Prostate gland (tissue), 2 donors: ENCODE data around the gene METRNL. TPM values are rescaled to one million over a fixed set of nuclear protein-coding genes. Genes with fewer than 3 reads are reported as not detected.

ENCODE experiments used
- DNase-seq: peaks from one replicate; pipeline ENCODE4 v3.0.0-alpha.2; 2019; ENCODE audit warnings: low spot score
- H3K27ac ChIP-seq, 2 donors: fragments of 200-600 bp; sonication (generic); 2 replicates each; pipeline ENCODE4 v1.5.1; 2017 to 2019
- H3K27me3 ChIP-seq: fragments of 200-600 bp; sonication (generic); replicated peaks from 2 replicates; pipeline ENCODE4 v1.5.1; 2019; ENCODE audit not compliant: insufficient read depth
- H3K36me3 ChIP-seq, 2 donors: fragments of 200-600 bp; sonication (generic); 1 replicate in 1 of 2; 2 replicates in 1 of 2; pipeline versions ENCODE4 v1.5.1 to v1.8.1; 2017 to 2019
- H3K4me1 ChIP-seq: fragments of 200-600 bp; sonication (generic); replicated peaks from 2 replicates; pipeline ENCODE4 v1.5.1; 2019
- H3K4me3 ChIP-seq, 2 donors: fragments of 200-600 bp; sonication (generic); 2 replicates each; pipeline ENCODE4 v1.5.1; 2017 to 2019
- H3K9me3 ChIP-seq: fragments of 200-600 bp; sonication (generic); 2 replicates; pipeline ENCODE4 v1.5.1; 2017
- POLR2A ChIP-seq: fragments of 450-650 bp; IDR thresholded peaks from one replicate; pipeline ENCODE4 v1.6.1; 2016; ENCODE audit warnings: antibody characterized with exemption, mild to moderate bottlenecking
- POLR2AphosphoS5 ChIP-seq: sonication (generic); formaldehyde crosslinking; IDR thresholded peaks from one replicate; pipeline ENCODE4 v1.6.1; 2017; ENCODE audit warnings: antibody characterized with exemption
- WGBS: methylation state at CpG from one replicate; pipeline ENCODE4 v1.1.5; 2018; 5-methylcytosine and 5-hydroxymethylcytosine counted together
- intact Hi-C: fragments of 100-400 bp; cut with DNase I; formaldehyde crosslinking; loops from one replicate; pipeline ENCODE4 v1.14.2; 2022
- total RNA-seq, 2 donors: library from RNA; depleted of rRNA; stranded (reverse); fragments of >200 nt; gene quantifications; one replicate each; pipeline ENCODE4 v1.1.0, GENCODE V29; 2016
- TF ChIP-seq, protein P1 (sequence below), 4 experiments: fragments of 200-600 bp in 2 of 4; fragments of 450-650 bp in 2 of 4; sonication (generic) in 2 of 4; IDR thresholded peaks; 1 replicate in 3 of 4; 2 replicates in 1 of 4; pipeline ENCODE4 v1.5.1; 2016 to 2019; ENCODE audit warnings: antibody characterized with exemption in 4 of 4, mild to moderate bottlenecking in 2 of 4, moderate library complexity in 2 of 4

METRNL gene
- total RNA-seq, 2 donors from 2014 or later: 22.4 to 59.4 TPM

DNA sequence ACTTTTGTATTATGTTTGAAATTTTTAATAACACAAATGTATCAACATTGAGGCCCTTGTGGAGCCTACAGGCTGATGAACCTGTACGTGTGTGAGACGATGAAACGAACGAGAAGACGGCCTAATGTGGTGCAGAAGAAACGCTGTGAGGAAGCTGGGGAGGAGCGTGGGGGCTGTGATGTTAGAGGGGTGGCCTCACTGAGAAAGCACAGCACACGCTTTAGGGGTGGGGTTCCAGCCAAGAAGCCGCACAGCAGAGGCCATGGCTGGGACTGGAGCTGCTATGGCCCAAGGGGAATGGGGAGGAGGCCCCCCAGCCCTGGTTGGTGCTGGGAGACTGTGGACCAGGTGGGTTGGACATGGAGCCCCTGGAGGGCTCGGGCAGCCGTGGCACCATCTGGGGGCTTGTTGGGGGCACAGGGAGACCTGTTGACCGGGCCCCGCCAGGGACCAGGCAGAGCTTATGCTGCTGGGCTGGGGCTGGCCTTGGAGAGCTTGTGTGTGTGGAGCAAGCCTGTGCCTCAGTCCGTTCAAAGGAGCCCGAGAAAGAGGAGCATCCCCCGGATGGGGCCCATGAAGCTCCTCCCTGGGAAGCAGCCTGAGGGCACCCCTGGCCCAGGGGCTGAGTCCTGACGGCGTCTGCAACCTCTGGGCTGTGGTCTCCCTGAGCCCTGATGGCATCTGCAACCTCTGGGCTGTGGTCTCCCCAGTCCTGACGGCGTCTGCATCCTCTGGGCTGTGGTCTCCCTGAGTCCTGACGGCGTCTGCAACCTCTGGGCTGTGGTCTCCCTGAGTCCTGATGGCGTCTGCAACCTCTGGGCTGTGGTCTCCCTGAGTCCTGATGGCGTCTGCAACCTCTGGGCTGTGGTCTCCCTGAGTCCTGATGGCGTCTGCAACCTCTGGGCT is 44.7 kb downstream of the METRNL start:
- 87% methylated on average over 25 of the region's 25 CpGs for WGBS
- no peaks in the 10 kb centered on the region for H3K9me3 ChIP-seq
- H3K27me3 ChIP-seq: peaks cover 3% of the 10 kb centered on the region
- no peak for TF ChIP-seq POLR2AphosphoS5
- TF ChIP-seq, protein P1, sequence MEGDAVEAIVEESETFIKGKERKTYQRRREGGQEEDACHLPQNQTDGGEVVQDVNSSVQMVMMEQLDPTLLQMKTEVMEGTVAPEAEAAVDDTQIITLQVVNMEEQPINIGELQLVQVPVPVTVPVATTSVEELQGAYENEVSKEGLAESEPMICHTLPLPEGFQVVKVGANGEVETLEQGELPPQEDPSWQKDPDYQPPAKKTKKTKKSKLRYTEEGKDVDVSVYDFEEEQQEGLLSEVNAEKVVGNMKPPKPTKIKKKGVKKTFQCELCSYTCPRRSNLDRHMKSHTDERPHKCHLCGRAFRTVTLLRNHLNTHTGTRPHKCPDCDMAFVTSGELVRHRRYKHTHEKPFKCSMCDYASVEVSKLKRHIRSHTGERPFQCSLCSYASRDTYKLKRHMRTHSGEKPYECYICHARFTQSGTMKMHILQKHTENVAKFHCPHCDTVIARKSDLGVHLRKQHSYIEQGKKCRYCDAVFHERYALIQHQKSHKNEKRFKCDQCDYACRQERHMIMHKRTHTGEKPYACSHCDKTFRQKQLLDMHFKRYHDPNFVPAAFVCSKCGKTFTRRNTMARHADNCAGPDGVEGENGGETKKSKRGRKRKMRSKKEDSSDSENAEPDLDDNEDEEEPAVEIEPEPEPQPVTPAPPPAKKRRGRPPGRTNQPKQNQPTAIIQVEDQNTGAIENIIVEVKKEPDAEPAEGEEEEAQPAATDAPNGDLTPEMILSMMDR (IDR thresholded peaks at IDR 0.05): no peak
- TF ChIP-seq POLR2A: no peak
- H3K27ac ChIP-seq: no peak overlapping the region
- DNase-seq: no peak
- H3K4me3 ChIP-seq: no peak overlapping the region
- H3K36me3 ChIP-seq: no peaks in the 10 kb centered on the region
- intact Hi-C loops: no loop called here
- no peaks in the 10 kb centered on the region for H3K4me1 ChIP-seq

GRCh38 chr17:83124871-83125514 is 45.6 kb downstream of the METRNL start:
- intact Hi-C loops: no loop called here
- TF ChIP-seq POLR2A (no peak), POLR2AphosphoS5 (no peak)
- TF ChIP-seq, protein P1 (IDR thresholded peaks at IDR 0.05): no peak
- Histone ChIP-seq H3K9me3 (no peaks in the 10 kb centered on the region), H3K27me3 (peaks cover 3% of the 10 kb centered on the region), H3K4me1 (no peaks in the 10 kb centered on the region), H3K27ac (no peak overlapping the region), H3K36me3 (no peaks in the 10 kb centered on the region), H3K4me3 (no peak overlapping the region)
- DNase-seq: no peak
- 73% methylated on average over 21 of the region's 24 CpGs for WGBS

GRCh38 chr17:83125515-83126274 is 46.3 kb downstream of the METRNL start:
- Histone ChIP-seq H3K4me3 (no peak overlapping the region), H3K9me3 (no peaks in the 10 kb centered on the region), H3K36me3 (no peaks in the 10 kb centered on the region), H3K27me3 (peaks cover 3% of the 10 kb centered on the region), H3K4me1 (no peaks in the 10 kb centered on the region), H3K27ac (no peak overlapping the region)
- intact Hi-C loops: no loop called here
- 39% methylated on average over 20 of the region's 21 CpGs for WGBS
- DNase-seq: no peak
- TF ChIP-seq, protein P1 (IDR thresholded peaks at IDR 0.05): no peak
- TF ChIP-seq POLR2AphosphoS5 (no peak), POLR2A (no peak)

GRCh38 chr17:83126275-83126811 is 46.9 kb downstream of the METRNL start:
- TF ChIP-seq, protein P1 (IDR thresholded peaks at IDR 0.05): no peak
- TF ChIP-seq POLR2AphosphoS5: no peak
- TF ChIP-seq POLR2A: no peak
- WGBS: 83% methylated on average over 10 of the region's 12 CpGs
- no peaks in the 10 kb centered on the region for H3K9me3 ChIP-seq
- no peaks in the 10 kb centered on the region for H3K4me1 ChIP-seq
- no peak for DNase-seq
- no peaks in the 10 kb centered on the region for H3K36me3 ChIP-seq
- H3K4me3 ChIP-seq: no peak overlapping the region
- intact Hi-C loops: no loop called here
- H3K27ac ChIP-seq: no peak overlapping the region
- peaks cover 3% of the 10 kb centered on the region for H3K27me3 ChIP-seq
